DND-41 (cell line): ENCODE results near the gene ATXN2.
A peak's percentile ranks its signal among the peaks of the same experiment; 100 is the strongest.

ENCODE experiments used
- ATAC-seq: fragments of 200-7000 bp; cut with Tn5 transposase; 3 replicates; pipeline ENCODE4 v1.9.1; 2021; ENCODE audit warnings: low read depth; ENCODE audit not compliant: insufficient read depth
- DNase-seq: peaks from one replicate; pipeline ENCODE4 v3.0.0-alpha.2; 2020
- H2AFZ ChIP-seq: 2 replicates; pipeline ENCODE4 v1.6.0; 2012; ENCODE audit warnings: low read depth, low read length
- H3K27ac ChIP-seq: 2 replicates; pipeline ENCODE4 v1.5.1; 2012; ENCODE audit warnings: low read length, inconsistent platforms
- H3K27me3 ChIP-seq: fragments of 200-600 bp; sonication (generic); 2 replicates; pipeline ENCODE4 v1.6.0; 2012; ENCODE audit warnings: low read length, mild to moderate bottlenecking, inconsistent platforms; ENCODE audit not compliant: insufficient read depth, poor library complexity
- H3K36me3 ChIP-seq: 2 replicates; pipeline ENCODE4 v1.5.1; 2012; ENCODE audit warnings: low read length, inconsistent platforms; ENCODE audit not compliant: insufficient read depth
- H3K4me1 ChIP-seq: 2 replicates; pipeline ENCODE4 v1.5.1; 2012; ENCODE audit warnings: mild to moderate bottlenecking, low read length; ENCODE audit not compliant: insufficient read depth
- H3K4me2 ChIP-seq: 2 replicates; pipeline ENCODE4 v1.6.0; 2012; ENCODE audit warnings: mild to moderate bottlenecking, moderate library complexity, low read length, inconsistent platforms; ENCODE audit not compliant: insufficient read depth
- H3K4me3 ChIP-seq, 2 experiments: fragments of 200-600 bp in 1 of 2; shearing (Covaris generic) in 1 of 2; 2 replicates each; pipeline ENCODE4 v1.5.1; 2012 to 2016; ENCODE audit warnings: inconsistent platforms in 2 of 2, low read length in 2 of 2, mild to moderate bottlenecking in 2 of 2, low read depth in 1 of 2, moderate library complexity in 1 of 2
- H3K79me2 ChIP-seq: 2 replicates; pipeline ENCODE4 v1.6.0; 2012; ENCODE audit warnings: low read length, inconsistent platforms; ENCODE audit not compliant: insufficient read depth
- H3K9ac ChIP-seq: 2 replicates; pipeline ENCODE4 v1.6.0; 2012; ENCODE audit warnings: low read depth, mild to moderate bottlenecking, inconsistent platforms, low read length, moderate library complexity
- H3K9me3 ChIP-seq: 2 replicates; pipeline ENCODE4 v1.5.1; 2012; ENCODE audit warnings: low read length, moderate library complexity, mild to moderate bottlenecking, inconsistent platforms; ENCODE audit not compliant: insufficient read depth, severe bottlenecking
- H4K20me1 ChIP-seq: 2 replicates; pipeline ENCODE4 v1.6.0; 2012; ENCODE audit warnings: low read length; ENCODE audit not compliant: insufficient read depth
- CTCF ChIP-seq: IDR thresholded peaks from 2 replicates; pipeline ENCODE4 v1.5.1; 2012; ENCODE audit warnings: borderline replicate concordance, low read length, moderate library complexity, mild to moderate bottlenecking; ENCODE audit not compliant: poor library complexity, severe bottlenecking; ENCODE audit errors: extremely low read depth
- EZH2 ChIP-seq: IDR thresholded peaks from 3 replicates; pipeline ENCODE4 v1.6.1; 2012; ENCODE audit warnings: borderline replicate concordance, low read depth, mild to moderate bottlenecking, moderate library complexity, low read length, inconsistent platforms; ENCODE audit not compliant: severe bottlenecking

ATXN2 gene

GRCh38 chr12:111488798-111489197 lies 110.3 kb downstream of the ATXN2 start:
- no peak for DNase-seq

GRCh38 chr12:111488271-111488670 lies 110.8 kb downstream of the ATXN2 start:
- ATAC-seq = no peak
- no peaks in the 10 kb centered on the region for H3K79me2 ChIP-seq
- H3K36me3 ChIP-seq = peaks cover 77% of the 10 kb centered on the region
- no peak overlapping the region for H3K27ac ChIP-seq
- H3K4me2 ChIP-seq = no peak overlapping the region
- no peaks in the 10 kb centered on the region for H4K20me1 ChIP-seq
- no peaks in the 10 kb centered on the region for H3K9me3 ChIP-seq
- no peak for DNase-seq
- H3K9ac ChIP-seq = no peak overlapping the region
- H3K27me3 ChIP-seq = no peaks in the 10 kb centered on the region
- H3K4me3 ChIP-seq = no peak overlapping the region
- no peaks in the 10 kb centered on the region for H3K4me1 ChIP-seq
- no peak overlapping the region for H2AFZ ChIP-seq
- no peak for TF ChIP-seq EZH2
- no peak for TF ChIP-seq CTCF

More at GRCh38 chr12:111488798-111489197, 110.3 kb downstream of the ATXN2 start:
- no peak overlapping the region for H3K9ac ChIP-seq
- no peak overlapping the region for H3K4me3 ChIP-seq
- no peaks in the 10 kb centered on the region for H3K79me2 ChIP-seq
- no peaks in the 10 kb centered on the region for H3K27me3 ChIP-seq
- no peak for ATAC-seq
- H3K4me1 ChIP-seq = no peaks in the 10 kb centered on the region
- no peak overlapping the region for H3K27ac ChIP-seq
- H2AFZ ChIP-seq = no peak overlapping the region
- peaks cover 75% of the 10 kb centered on the region for H3K36me3 ChIP-seq
- no peaks in the 10 kb centered on the region for H3K9me3 ChIP-seq
- H4K20me1 ChIP-seq = no peaks in the 10 kb centered on the region
- no peak overlapping the region for H3K4me2 ChIP-seq
- TF ChIP-seq EZH2 = no peak
- TF ChIP-seq CTCF = no peak

GRCh38 chr12:111482462-111482861 lies 116.7 kb downstream of the ATXN2 start:
- H3K27me3 ChIP-seq = no peaks in the 10 kb centered on the region
- no peaks in the 10 kb centered on the region for H3K79me2 ChIP-seq
- H3K4me1 ChIP-seq = no peaks in the 10 kb centered on the region
- DNase-seq (no peak), ATAC-seq (no peak)
- TF ChIP-seq CTCF (peak; percentile 5), EZH2 (no peak)
- no peak overlapping the region for H3K27ac ChIP-seq
- no peak overlapping the region for H3K9ac ChIP-seq
- H4K20me1 ChIP-seq = no peaks in the 10 kb centered on the region
- no peak overlapping the region for H2AFZ ChIP-seq
- peaks cover 76% of the 10 kb centered on the region for H3K36me3 ChIP-seq
- no peak overlapping the region for H3K4me2 ChIP-seq
- H3K4me3 ChIP-seq = no peak overlapping the region
- no peaks in the 10 kb centered on the region for H3K9me3 ChIP-seq

- H3K79me2 ChIP-seq = no peaks in the 10 kb centered on the region
- peaks cover 71% of the 10 kb centered on the region for H3K36me3 ChIP-seq
- H3K4me2 ChIP-seq = no peak overlapping the region
- TF ChIP-seq CTCF = no peak
- H3K9me3 ChIP-seq = no peaks in the 10 kb centered on the region
- H2AFZ ChIP-seq = no peak overlapping the region
- DNase-seq (no peak), ATAC-seq (no peak)
- H3K4me3 ChIP-seq = no peak overlapping the region
- no peak overlapping the region for H3K9ac ChIP-seq
- H3K27ac ChIP-seq = no peak overlapping the region
- no peaks in the 10 kb centered on the region for H4K20me1 ChIP-seq
- no peaks in the 10 kb centered on the region for H3K4me1 ChIP-seq
- no peaks in the 10 kb centered on the region for H3K27me3 ChIP-seq
These were observed 127.9 kb downstream of the ATXN2 start for GRCh38 chr12:111471236-111471635.
